GM13977 (cell line): ENCODE measurements around the gene CACNA2D3.

Experiments used
- DNase-seq: peaks from one replicate; pipeline ENCODE4 v3.0.0; 2012; ENCODE audit warnings: low spot score
- in situ Hi-C: fragments of 300-500 bp; cut with MboI; formaldehyde crosslinking; loops from one replicate; pipeline ENCODE4 v1.12.0; 2022; ENCODE audit warnings: low sequenced_read_pairs, low pct_unique_long_range_greater_than_20kb, mixed read lengths, inconsistent platforms; ENCODE audit not compliant: unreplicated experiment
- TF ChIP-seq, protein P1 (sequence below): IDR thresholded peaks from 2 replicates; pipeline ENCODE4 v1.5.1; 2012; ENCODE audit warnings: mild to moderate bottlenecking, control low read depth; ENCODE audit not compliant: insufficient read depth; ENCODE audit errors: extremely low read depth, missing control alignments

Gene CACNA2D3

GRCh38 chr3:54819946-54820345 lies 697.6 kb downstream of the CACNA2D3 start:
- in situ Hi-C loops = no loop called here
- TF ChIP-seq, protein P1, sequence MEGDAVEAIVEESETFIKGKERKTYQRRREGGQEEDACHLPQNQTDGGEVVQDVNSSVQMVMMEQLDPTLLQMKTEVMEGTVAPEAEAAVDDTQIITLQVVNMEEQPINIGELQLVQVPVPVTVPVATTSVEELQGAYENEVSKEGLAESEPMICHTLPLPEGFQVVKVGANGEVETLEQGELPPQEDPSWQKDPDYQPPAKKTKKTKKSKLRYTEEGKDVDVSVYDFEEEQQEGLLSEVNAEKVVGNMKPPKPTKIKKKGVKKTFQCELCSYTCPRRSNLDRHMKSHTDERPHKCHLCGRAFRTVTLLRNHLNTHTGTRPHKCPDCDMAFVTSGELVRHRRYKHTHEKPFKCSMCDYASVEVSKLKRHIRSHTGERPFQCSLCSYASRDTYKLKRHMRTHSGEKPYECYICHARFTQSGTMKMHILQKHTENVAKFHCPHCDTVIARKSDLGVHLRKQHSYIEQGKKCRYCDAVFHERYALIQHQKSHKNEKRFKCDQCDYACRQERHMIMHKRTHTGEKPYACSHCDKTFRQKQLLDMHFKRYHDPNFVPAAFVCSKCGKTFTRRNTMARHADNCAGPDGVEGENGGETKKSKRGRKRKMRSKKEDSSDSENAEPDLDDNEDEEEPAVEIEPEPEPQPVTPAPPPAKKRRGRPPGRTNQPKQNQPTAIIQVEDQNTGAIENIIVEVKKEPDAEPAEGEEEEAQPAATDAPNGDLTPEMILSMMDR = no peak
- no peak for DNase-seq

- DNase-seq = no peak
- TF ChIP-seq, protein P1 = no peak
- in situ Hi-C loops = no loop called here
Measured at GRCh38 chr3:54822206-54822605, 699.9 kb downstream of the CACNA2D3 start.

DNA sequence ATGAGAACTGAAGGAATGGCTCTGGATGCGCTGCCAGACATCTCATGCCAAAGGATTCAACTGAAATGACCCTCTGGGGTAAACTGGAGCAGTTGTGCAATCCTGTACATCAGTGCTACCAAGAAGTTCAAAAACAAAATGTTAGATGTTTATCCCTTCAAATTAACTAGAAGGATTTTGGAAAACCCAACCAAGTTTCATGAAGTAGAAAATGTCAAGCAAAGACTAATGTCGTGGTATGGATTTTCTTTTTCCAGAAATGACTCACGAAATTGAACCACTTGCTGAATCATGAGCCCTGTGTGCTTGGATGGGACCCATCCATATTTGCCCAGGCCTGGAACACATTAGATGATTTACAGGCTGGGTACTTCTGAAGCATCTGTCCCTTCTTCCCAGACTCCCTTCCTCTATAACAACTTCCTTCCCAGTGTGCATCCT lies 703.9 kb downstream of the CACNA2D3 start:
- DNase-seq = no peak
- in situ Hi-C loops = no loop called here
- TF ChIP-seq, protein P1 = no peak

DNA sequence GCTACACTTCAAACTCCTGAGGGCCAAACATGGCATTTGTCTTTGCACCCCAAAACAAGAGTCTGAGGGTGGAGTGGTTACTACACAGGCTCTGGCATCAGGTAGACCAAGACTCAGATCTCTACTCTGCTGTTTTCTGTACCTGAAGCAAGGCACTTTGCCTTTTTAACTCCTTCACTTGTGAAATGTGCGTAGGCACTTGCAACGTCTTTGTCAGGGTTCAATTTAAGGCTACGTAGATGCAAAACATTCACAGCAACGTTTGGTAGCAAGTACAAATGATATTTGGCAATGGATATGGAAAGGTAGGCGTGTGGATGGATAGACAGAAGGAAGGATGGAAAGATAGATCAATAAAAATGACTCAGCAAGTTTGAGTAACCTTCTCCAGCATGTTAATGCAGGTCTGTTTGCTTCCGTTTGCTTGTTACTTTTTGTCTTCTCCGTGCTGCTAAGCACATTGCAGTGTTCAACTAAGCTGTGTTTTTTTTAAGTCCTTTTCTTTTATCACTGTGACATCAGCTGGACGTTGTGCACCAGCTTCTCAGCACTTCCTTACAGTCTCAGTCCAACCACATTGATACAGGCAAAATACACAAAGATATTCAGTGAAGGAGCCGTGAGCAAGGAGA lies 704.8 kb downstream of the CACNA2D3 start:
- DNase-seq = no peak
- TF ChIP-seq, protein P1 = no peak
- in situ Hi-C loops = no loop called here

DNA sequence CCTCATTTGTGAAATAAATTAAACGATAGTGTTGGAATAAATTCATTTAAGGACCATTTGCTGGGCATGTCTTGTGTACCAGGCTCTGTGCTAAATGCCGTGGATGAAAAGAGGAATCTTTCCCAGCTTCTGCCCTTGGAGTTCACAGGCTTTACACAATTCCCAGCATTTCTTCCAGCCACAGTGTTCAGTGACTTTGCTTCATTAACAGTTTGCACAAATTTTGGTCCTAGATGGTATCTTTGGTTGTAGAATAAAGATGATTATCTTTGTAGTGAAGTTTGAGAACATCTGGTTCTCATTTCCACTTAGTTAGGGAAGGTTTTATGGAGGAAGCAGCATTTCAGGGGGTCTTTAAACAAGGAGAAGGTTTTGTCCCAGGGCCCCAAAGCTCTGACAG lies 705.4 kb downstream of the CACNA2D3 start:
- in situ Hi-C loops = no loop called here
- TF ChIP-seq, protein P1 = no peak
- DNase-seq = no peak

DNA sequence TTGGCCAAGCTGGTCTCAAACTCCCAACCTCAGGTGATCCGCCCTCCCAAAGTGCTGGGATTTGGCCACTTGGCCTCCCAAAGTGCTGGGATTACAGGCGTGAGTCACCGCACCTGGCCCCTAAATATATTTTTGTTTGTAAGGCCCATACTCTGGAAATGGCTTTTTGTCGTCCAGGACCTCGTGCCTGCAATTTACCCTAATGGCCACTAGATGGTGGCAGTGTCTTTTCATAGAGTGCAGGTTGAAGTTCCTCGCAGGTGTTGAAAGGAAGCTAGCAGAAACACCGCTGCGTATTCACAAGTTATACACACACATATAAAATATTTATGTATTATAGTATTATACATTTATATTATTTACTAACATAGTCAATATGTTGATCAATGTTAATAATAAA lies 708.3 kb downstream of the CACNA2D3 start:
- peak; percentile 28 for DNase-seq
- in situ Hi-C loops = no loop called here
- TF ChIP-seq, protein P1 = peak; percentile 73

- TF ChIP-seq, protein P1 = no peak
- DNase-seq = no peak
- in situ Hi-C loops = no loop called here
Measured at GRCh38 chr3:54831112-54831511, 708.8 kb downstream of the CACNA2D3 start.
